Mammary epithelial cell (primary cell): Measurements from ENCODE around the gene VIPAS39.

ENCODE experiments used
- EZH2 ChIP-seq: IDR thresholded peaks from 2 replicates; pipeline ENCODE4 v1.6.1; 2012; ENCODE audit warnings: low read length, inconsistent platforms, borderline replicate concordance
- TF ChIP-seq, protein P1 (sequence below), 2 donors: IDR thresholded peaks in 1 of 2; conservative IDR thresholded peaks in 1 of 2; 2 replicates each; pipeline ENCODE4 v1.5.1; 2011 to 2012; ENCODE audit warnings: inconsistent platforms in 2 of 2, low read length in 2 of 2, mild to moderate bottlenecking in 2 of 2, control low read depth in 1 of 2, low read depth in 1 of 2; ENCODE audit not compliant: insufficient read depth in 1 of 2; ENCODE audit errors: extremely low read depth in 1 of 2

DNA sequence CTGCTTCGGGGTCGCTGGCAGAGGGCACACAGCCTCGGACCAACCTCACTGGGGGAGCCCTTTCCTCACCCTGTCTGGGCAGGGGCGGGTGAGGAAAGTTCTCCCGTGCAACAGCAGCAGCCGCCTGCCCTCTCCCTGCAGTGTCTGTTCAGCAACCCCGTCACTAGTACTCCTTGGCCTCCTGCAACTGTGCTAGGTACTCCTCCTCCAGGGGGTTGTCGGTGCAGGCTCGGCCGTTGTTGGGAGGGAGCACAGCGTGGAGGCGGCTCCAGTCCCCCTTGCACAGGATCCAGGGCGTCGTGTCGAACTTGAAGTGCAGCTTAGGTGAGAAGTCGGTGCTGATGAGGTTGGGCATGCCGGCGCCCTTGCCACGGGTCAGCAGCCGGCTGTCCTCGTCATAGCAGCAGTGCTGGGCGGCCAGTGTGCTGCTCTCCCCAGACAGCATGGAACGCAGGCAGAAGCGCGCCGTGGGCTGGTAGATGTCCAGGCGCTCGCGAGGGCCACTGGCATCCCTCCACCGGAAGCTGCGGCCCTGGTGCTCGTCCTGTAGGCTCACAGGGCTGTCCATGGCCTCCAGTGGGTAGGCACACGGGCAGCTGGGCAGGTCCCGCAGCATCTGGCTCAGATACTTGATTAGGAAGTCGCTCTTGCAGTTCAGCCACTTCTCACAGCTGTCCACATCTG is 18.2 kb upstream of the VIPAS39 start:
- TF ChIP-seq, protein P1, sequence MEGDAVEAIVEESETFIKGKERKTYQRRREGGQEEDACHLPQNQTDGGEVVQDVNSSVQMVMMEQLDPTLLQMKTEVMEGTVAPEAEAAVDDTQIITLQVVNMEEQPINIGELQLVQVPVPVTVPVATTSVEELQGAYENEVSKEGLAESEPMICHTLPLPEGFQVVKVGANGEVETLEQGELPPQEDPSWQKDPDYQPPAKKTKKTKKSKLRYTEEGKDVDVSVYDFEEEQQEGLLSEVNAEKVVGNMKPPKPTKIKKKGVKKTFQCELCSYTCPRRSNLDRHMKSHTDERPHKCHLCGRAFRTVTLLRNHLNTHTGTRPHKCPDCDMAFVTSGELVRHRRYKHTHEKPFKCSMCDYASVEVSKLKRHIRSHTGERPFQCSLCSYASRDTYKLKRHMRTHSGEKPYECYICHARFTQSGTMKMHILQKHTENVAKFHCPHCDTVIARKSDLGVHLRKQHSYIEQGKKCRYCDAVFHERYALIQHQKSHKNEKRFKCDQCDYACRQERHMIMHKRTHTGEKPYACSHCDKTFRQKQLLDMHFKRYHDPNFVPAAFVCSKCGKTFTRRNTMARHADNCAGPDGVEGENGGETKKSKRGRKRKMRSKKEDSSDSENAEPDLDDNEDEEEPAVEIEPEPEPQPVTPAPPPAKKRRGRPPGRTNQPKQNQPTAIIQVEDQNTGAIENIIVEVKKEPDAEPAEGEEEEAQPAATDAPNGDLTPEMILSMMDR (conservative IDR thresholded peaks at IDR 0.05 in 1 of 2, IDR thresholded peaks at IDR 0.05 in 1 of 2; ENCODE audit: extremely low read depth in 1 of 2, insufficient read depth in 1 of 2, low read depth in 1 of 2, low read length in 2 of 2), result no peak
- TF ChIP-seq EZH2, result no peak
